AG09309 (cell line): ENCODE data around the gene ATAD2B.

Experiments
- DNase-seq: peaks from one replicate; pipeline ENCODE4 v3.0.0-alpha.2; 2010; ENCODE audit warnings: low read depth
- H3K4me3 ChIP-seq: 2 replicates; pipeline ENCODE4 v1.5.1; 2011; ENCODE audit warnings: mild to moderate bottlenecking, low read depth, low read length, moderate library complexity; ENCODE audit not compliant: control insufficient read depth
- CTCF ChIP-seq: IDR thresholded peaks from 2 replicates; pipeline ENCODE4 v1.5.1; 2011; ENCODE audit warnings: mild to moderate bottlenecking, low read depth, low read length, inconsistent platforms; ENCODE audit not compliant: insufficient read depth, control insufficient read depth; ENCODE audit errors: missing control alignments

Gene ATAD2B

GRCh38 chr2:23859983-23860382, 66.9 kb downstream of the ATAD2B start:
- H3K4me3 ChIP-seq, result no peak overlapping the region
- no peak for TF ChIP-seq CTCF
- peak; percentile 7 for DNase-seq

DNA sequence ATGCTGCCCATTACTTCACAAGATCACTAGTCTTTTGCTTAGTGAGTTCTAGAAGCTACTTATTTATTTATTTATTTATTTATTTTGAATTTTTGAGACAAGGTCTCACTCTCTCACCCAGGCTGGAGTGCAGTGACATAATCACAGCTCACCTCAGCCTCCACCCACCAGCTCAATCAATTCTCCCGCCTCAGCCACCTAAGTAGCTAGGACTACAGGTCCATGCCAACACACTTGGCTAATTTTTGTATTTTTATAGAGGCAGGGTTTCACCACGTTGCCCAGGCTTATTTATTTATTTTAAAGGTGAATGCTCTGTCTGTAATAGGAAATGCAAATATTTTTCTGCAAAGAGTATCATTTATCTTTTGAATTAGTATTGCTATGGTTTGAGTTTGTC, 67.7 kb downstream of the ATAD2B start:
- TF ChIP-seq CTCF, result no peak
- H3K4me3 ChIP-seq, result no peak overlapping the region
- DNase-seq, result no peak

DNA sequence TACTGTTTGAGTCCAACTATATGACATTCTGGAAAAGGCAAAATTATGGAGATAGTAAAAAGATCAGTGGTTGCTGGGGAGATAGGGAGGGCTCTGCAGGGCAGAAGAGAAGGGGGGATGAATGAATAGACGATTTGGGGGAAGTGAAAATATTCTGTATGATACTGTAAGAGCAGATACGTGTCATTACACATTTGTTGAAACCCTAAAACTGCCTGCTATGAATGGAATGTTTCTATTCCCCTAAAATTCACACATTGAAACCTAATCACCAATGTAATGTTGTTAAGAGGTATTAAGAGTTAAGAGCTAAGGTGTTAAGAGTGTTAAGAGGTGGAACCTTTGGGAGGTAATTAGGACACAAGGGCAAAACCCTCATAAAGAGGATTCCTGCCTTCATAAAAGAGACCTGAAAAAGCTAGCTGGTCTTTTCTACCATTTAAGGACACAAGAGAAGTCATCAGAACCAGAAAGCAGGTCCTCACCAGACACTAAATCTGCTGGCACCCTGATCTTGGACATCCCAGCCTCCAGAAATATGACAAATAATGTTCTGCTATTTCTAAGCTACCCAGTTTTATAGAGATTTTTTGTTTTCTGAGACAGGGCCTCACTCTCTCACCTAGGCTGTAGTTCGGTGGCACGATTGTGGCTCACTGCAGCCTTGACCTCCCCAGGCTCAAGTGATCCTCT, 76.2 kb downstream of the ATAD2B start:
- TF ChIP-seq CTCF, result no peak
- no peak for DNase-seq

DNA sequence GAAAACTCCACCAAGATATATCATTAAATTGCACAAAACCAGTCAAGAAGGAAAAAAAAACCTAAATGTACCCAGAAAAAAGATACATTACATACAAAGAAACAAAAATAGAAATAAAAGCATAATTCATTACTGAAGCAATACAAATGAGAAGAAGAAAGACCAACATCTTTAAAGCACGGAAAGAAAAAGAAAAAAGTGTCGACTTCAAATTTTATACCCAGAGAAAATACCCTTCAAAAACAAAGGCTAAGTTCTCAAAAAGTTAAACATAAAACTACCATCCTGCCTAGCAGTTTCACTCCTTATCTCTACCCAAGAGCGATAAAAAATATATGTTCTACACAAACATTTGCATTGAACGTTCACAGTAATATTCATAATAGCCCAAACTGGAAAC, 82.0 kb downstream of the ATAD2B start:
- TF ChIP-seq CTCF, result no peak
- no peak overlapping the region for H3K4me3 ChIP-seq
- DNase-seq, result no peak

More for the DNA sequence above, 76.2 kb downstream of the ATAD2B start:
- H3K4me3 ChIP-seq, result no peak overlapping the region

DNA sequence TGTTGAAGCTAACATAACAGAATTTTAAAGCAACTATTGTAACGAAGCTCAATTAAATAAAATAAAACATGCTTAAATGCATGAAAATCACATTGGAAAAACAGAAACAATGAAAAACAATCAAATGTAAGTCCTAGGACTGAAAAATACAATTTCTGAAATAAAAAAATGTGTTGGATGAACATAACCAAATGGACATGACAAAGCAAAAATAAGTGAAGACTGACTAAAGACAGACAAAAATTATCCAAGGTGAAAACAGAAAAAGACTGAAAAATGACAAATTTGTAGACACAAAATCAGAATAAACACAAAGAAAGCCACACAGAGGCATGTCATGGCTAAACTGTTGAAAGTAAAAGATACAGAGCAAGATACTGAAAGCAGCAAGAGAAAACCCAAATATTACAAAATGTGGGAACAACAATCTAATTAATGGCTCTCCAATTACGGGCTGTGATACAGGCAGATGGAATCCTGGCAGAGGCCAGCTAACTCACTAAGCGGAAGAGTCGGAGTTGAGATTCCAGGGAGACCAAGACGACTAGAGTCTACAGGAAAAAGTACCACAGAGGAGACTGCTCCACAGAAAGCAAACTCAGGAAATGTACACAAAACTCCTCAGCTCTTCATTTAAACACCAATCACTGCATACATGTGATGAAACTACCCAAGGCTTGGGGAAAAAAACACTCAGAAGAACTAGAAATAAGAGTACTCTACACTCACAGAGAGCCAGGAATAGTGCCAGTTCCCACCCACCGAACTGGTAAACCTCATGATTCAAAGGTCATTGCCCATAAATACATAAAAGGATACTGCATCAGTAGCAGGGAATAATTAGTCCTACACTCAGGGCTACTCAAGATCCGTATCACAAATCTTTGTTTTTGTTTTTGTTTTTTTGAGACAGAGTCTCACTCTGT, 83.6 kb downstream of the ATAD2B start:
- TF ChIP-seq CTCF, result no peak
- peak; percentile 28 for DNase-seq
- no peak overlapping the region; the same call in 1 of the 2 replicates for H3K4me3 ChIP-seq

DNA sequence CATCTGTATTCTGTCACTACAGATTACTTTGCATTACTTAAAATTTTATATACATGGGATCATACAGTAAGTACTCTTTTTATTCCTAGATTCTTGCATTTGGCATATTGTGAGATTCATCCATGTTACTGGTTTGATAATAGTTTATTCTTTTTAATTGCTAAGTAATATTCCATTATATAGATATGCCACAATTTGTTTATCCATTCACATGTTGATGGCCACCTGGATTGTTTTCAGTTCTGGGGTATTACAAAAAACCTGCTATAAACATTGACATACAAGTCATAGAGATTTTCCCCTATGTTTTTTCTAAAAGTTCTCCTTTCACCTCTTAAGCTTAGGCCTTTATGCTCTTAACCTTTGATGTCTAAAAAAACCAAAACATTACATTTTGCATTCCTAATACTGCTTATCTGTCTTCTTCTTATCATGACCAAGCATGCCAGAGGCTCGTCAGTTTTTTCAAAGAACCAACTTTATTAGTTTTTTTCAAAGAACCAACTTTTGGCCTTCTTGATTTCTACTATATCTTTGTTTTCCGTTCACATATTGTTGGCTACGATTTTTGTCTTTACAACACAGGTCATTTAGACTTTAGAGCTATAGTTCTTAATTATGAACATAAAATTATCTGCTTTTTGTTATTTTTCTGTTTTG, 86.9 kb downstream of the ATAD2B start:
- no peak overlapping the region for H3K4me3 ChIP-seq
- DNase-seq, result no peak
- no peak for TF ChIP-seq CTCF
